HCT116 (cell line): ENCODE results near the gene SKP2. TPM values are rescaled to one million over a fixed set of nuclear protein-coding genes. Genes with fewer than 3 reads are reported as not detected.

Experiments used
- ATAC-seq: fragments of 200-7000 bp; cut with Tn5 transposase; 2 replicates; pipeline ENCODE4 v1.9.1; 2020; ENCODE audit warnings: mild to moderate bottlenecking, moderate library complexity
- BruUV-seq: library from RNA; stranded (reverse); fragments of 400-500 nt; replicated peaks from 2 replicates; lab custom pipeline; 2021; lab: Mats Ljungman, UMichigan
- CTCF ChIA-PET: fragments of 300-600 bp; sonication (Branson Sonifier 250); formaldehyde crosslinking; loops from one replicate; lab custom pipeline; 2021; ENCODE audit warnings: antibody characterized with exemption; lab: Charles Lee
- POLR2A ChIA-PET: fragments of 300-600, 350-600 bp; sonication (Branson Sonifier 250); formaldehyde crosslinking; loops from one replicate; lab custom pipeline; 2021; ENCODE audit warnings: antibody characterized with exemption; lab: Charles Lee
- RAD21 ChIA-PET, 2 experiments: fragments of 300-600 bp; sonication (Branson Sonifier 250); formaldehyde crosslinking; loops; one replicate each; lab custom pipeline; 2023; ENCODE audit warnings: low total read pairs in 2 of 2; ENCODE audit not compliant: uncharacterized antibody in 2 of 2, unreplicated experiment in 2 of 2, low non-redundant PET in 1 of 2; lab: Charles Lee
- DNase-seq: peaks from one replicate; pipeline ENCODE4 v3.0.0-alpha.2; 2010; ENCODE audit warnings: low read depth, low spot score
- H2AFZ ChIP-seq: fragments of 200-600 bp; shearing (Covaris generic), sonication (generic); 2 replicates; pipeline ENCODE4 v1.6.1; 2017; ENCODE audit warnings: low read depth, mixed run types, mixed read lengths, antibody characterized with exemption, low read length; ENCODE audit not compliant: poor library complexity, severe bottlenecking
- H3K27ac ChIP-seq: 2 replicates; pipeline ENCODE4 v1.5.1; 2012; ENCODE audit warnings: low read depth, low read length
- H3K27me3 ChIP-seq: fragments of 200-600 bp; sonication (generic); 2 replicates; pipeline ENCODE4 v1.6.1; 2016; ENCODE audit warnings: mixed run types, low read length, mixed read lengths; ENCODE audit not compliant: insufficient read depth
- H3K36me3 ChIP-seq, 2 experiments: fragments of 200-500 bp in 1 of 2; fragments of 200-600 bp in 1 of 2; sonication (Bioruptor generic) in 1 of 2; sonication (generic) in 1 of 2; 2 replicates each; pipeline versions ENCODE4 v1.5.1 to v1.6.1; 2014 to 2016; ENCODE audit warnings: low read length in 2 of 2, inconsistent platforms in 1 of 2, mixed read lengths in 1 of 2, mixed run types in 1 of 2; ENCODE audit not compliant: insufficient read depth in 2 of 2, control insufficient read depth in 1 of 2
- H3K4me1 ChIP-seq, 2 experiments: fragments of 200-600 bp in 1 of 2; sonication (generic) in 1 of 2; 2 replicates each; pipeline versions ENCODE4 v1.5.1 to v1.6.1; 2012 to 2017; ENCODE audit warnings: low read length in 2 of 2, inconsistent platforms in 1 of 2, mild to moderate bottlenecking in 1 of 2, mixed read lengths in 1 of 2, mixed run types in 1 of 2, moderate library complexity in 1 of 2; ENCODE audit not compliant: insufficient read depth in 2 of 2, control insufficient read depth in 1 of 2
- H3K4me2 ChIP-seq: fragments of 200-600 bp; sonication (generic); 2 replicates; pipeline ENCODE4 v1.6.1; 2017; ENCODE audit warnings: mixed run types, low read length, mixed read lengths
- H3K4me3 ChIP-seq, 2 experiments: fragments of 200-600 bp in 1 of 2; sonication (generic) in 1 of 2; replicated peaks in 1 of 2; 2 replicates each; pipeline ENCODE4 v1.5.1; 2011 to 2016; ENCODE audit warnings: low read length in 2 of 2, control low read depth in 1 of 2, low read depth in 1 of 2, mild to moderate bottlenecking in 1 of 2, mixed read lengths in 1 of 2, mixed run types in 1 of 2
- H3K79me2 ChIP-seq: fragments of 200-600 bp; sonication (generic); 2 replicates; pipeline ENCODE4 v1.6.1; 2017; ENCODE audit warnings: mild to moderate bottlenecking, mixed run types, low read length, moderate library complexity, mixed read lengths; ENCODE audit not compliant: insufficient read depth
- H3K9ac ChIP-seq: fragments of 200-600 bp; sonication (generic); 2 replicates; pipeline ENCODE4 v1.6.1; 2016; ENCODE audit warnings: low read length, mixed read lengths
- H3K9me2 ChIP-seq: fragments of 200-600 bp; sonication (generic), shearing (Covaris generic); 2 replicates; pipeline ENCODE4 v1.6.1; 2017; ENCODE audit warnings: mixed run types, mild to moderate bottlenecking, moderate library complexity; ENCODE audit not compliant: insufficient read depth
- H3K9me3 ChIP-seq, 2 experiments: fragments of 200-500 bp in 1 of 2; fragments of 200-600 bp in 1 of 2; sonication (Bioruptor generic) in 1 of 2; sonication (generic) in 1 of 2; 2 replicates each; pipeline ENCODE4 v1.6.1; 2014 to 2017; ENCODE audit warnings: low read length in 2 of 2, mixed read lengths in 2 of 2, inconsistent platforms in 1 of 2, low read depth in 1 of 2, mild to moderate bottlenecking in 1 of 2, mixed run types in 1 of 2, moderate library complexity in 1 of 2; ENCODE audit not compliant: control insufficient read depth in 1 of 2, insufficient read depth in 1 of 2
- H4K20me1 ChIP-seq: fragments of 200-600 bp; sonication (generic), shearing (Covaris generic); 2 replicates; pipeline ENCODE4 v1.6.1; 2017; ENCODE audit warnings: mixed run types, mild to moderate bottlenecking, moderate library complexity; ENCODE audit not compliant: insufficient read depth
- POLR2AphosphoS5 ChIP-seq: IDR thresholded peaks from 2 replicates; pipeline ENCODE4 v1.6.1; 2011; ENCODE audit warnings: mild to moderate bottlenecking, low read depth, low read length, moderate library complexity
- RAD21 ChIP-seq: IDR thresholded peaks from 2 replicates; pipeline ENCODE4 v1.6.1; 2012; ENCODE audit warnings: low read depth, mild to moderate bottlenecking
- SIN3A ChIP-seq: IDR thresholded peaks from 2 replicates; pipeline ENCODE4 v1.6.1; 2012; ENCODE audit warnings: low read depth
- TCF7L2 ChIP-seq: IDR thresholded peaks from 2 replicates; pipeline ENCODE4 v1.7.0; 2011; ENCODE audit warnings: borderline replicate concordance, inconsistent platforms; ENCODE audit not compliant: insufficient read depth, insufficient read length; ENCODE audit errors: extremely low read depth
- intact Hi-C: fragments of 100-400 bp; cut with micrococcal nuclease; formaldehyde crosslinking; loops from 2 replicates; pipeline ENCODE4 v1.10.0; 2022
- total RNA-seq: library from RNA; stranded (reverse); gene quantifications from one replicate; pipeline ENCODE4 v1.2.1, GENCODE V29; 2021; ENCODE audit not compliant: unreplicated experiment

SKP2 gene
- total RNA-seq, 1 experiment from 2014 or later: 44.3 TPM

- Histone ChIP-seq H3K27me3 (no peaks in the 10 kb centered on the region), H3K9me2 (no peaks in the 10 kb centered on the region), H3K27ac (no peak overlapping the region), H3K9me3 (no peaks in the 10 kb centered on the region), H3K4me1 (no peaks in the 10 kb centered on the region), H3K4me3 (no peak overlapping the region), H3K79me2 (no peaks in the 10 kb centered on the region), H4K20me1 (no peaks in the 10 kb centered on the region), H3K4me2 (no peak overlapping the region), H3K36me3 (no peaks in the 10 kb centered on the region), H3K9ac (no peak overlapping the region), H2AFZ (no peak overlapping the region)
- no TSS peak for BruUV-seq
- no peak for ATAC-seq
- CTCF ChIA-PET: no interaction called here
- no peak for DNase-seq
- RAD21 ChIA-PET: no interaction called here
- peak; percentile 18; the same call in 1 of the 2 replicates for TF ChIP-seq RAD21
- TF ChIP-seq SIN3A: no peak
- intact Hi-C loops: no loop called here
- POLR2A ChIA-PET: no interaction called here
These were observed 62.5 kb downstream of the SKP2 start for GRCh38 chr5:36214436-36214835.

GRCh38 chr5:36215910-36216309 lies 64.0 kb downstream of the SKP2 start:
- RAD21 ChIA-PET: no interaction called here
- H3K9me3 ChIP-seq: no peaks in the 10 kb centered on the region

More at GRCh38 chr5:36215910-36216309, 64.0 kb downstream of the SKP2 start:
- Histone ChIP-seq H3K79me2 (no peaks in the 10 kb centered on the region), H2AFZ (no peak overlapping the region), H3K27me3 (no peaks in the 10 kb centered on the region), H3K27ac (no peak overlapping the region), H3K4me3 (no peak overlapping the region), H3K9ac (no peak overlapping the region), H3K4me1 (no peaks in the 10 kb centered on the region), H3K36me3 (no peaks in the 10 kb centered on the region; a peak in 2 of 4 replicates), H3K9me2 (no peaks in the 10 kb centered on the region), H4K20me1 (no peaks in the 10 kb centered on the region), H3K4me2 (no peak overlapping the region)
- BruUV-seq: no TSS peak
- ChIA-PET CTCF (interaction anchor here (1.5 to 1.7 kb wide), 2 partner anchors 8 to 137 kb away, joined by 3 to 5 read pairs; no protein-coding TSS in a partner anchor), POLR2A (no interaction called here)
- TF ChIP-seq TCF7L2: no peak
- no peak for TF ChIP-seq POLR2AphosphoS5
- DNase-seq (no peak), ATAC-seq (no peak)
- intact Hi-C loops: no loop called here
